Measurements from ENCODE around the gene DCAF12. TPM values are rescaled to one million over a fixed set of nuclear protein-coding genes. Genes with fewer than 3 reads are reported as not detected.

Gene DCAF12
- polyA plus RNA-seq, 1 donor (not counting 4 experiments of a cell fraction or from before 2014, with no cell fraction given) = 33.0 TPM

DNA sequence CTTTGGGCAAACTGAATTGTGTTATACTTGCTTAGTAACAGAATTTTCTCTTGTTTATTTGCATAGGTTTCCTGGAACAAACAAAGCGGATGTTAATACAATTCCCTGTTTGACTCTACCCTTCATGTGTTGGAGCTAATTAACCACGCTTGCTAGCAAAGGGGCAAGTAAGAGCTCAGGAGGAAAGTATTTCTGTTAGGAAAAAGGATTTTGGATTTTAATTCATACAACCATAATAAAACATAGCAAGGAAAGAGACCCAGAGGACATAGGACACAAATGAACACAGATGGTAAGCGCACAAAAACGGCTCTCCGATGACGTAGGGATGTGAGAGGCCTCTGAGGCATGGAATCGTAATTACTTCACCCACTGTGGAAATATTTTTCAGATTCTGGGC is 5.1 kb upstream of the DCAF12 start:
- FAIRE-seq (no peak), DNase-seq (ENCODE audit: low read depth, low spot score) (no peak)
- dilution Hi-C loops (cut with MboI; ENCODE audit: extremely low pct_ligation_motif_present, low sequenced_read_pairs) = no loop called here
- Histone ChIP-seq H3K79me2 (ENCODE audit: control insufficient read depth, insufficient read depth, low read length) (no peaks in the 10 kb centered on the region), H3K27ac (ENCODE audit: control insufficient read depth, insufficient read depth, low read length) (no peak overlapping the region), H3K9me1 (ENCODE audit: control insufficient read depth, extremely low read depth, insufficient read depth, low read length) (no peaks in the 10 kb centered on the region), H3K9ac (ENCODE audit: control insufficient read depth, extremely low read depth, insufficient read depth, low read length) (no peak overlapping the region), H3K9me3 (ENCODE audit: control insufficient read depth, low read depth, low read length) (no peaks in the 10 kb centered on the region), H3K27me3 (ENCODE audit: control insufficient read depth, extremely low read depth, insufficient read depth, low read length) (no peaks in the 10 kb centered on the region), H3K4me1 (ENCODE audit: control insufficient read depth, extremely low read depth, insufficient read depth, low read length) (peaks cover 4% of the 10 kb centered on the region), H2AFZ (ENCODE audit: control insufficient read depth, low read length) (no peak overlapping the region), H4K20me1 (ENCODE audit: control insufficient read depth, extremely low read depth, insufficient read depth, low read length) (no peaks in the 10 kb centered on the region), H3K4me3 (ENCODE audit: control insufficient read depth in 2 of 3, extremely low read depth in 1 of 3, insufficient read depth in 2 of 3, low read depth in 1 of 3, low read length in 3 of 3) (no peak overlapping the region), H3K4me2 (ENCODE audit: control insufficient read depth, extremely low read depth, insufficient read depth, low read depth, low read length) (no peak overlapping the region), H3K36me3 (ENCODE audit: control insufficient read depth in 2 of 2, extremely low read depth in 1 of 2, insufficient read depth in 2 of 2, low read length in 2 of 2) (no peaks in the 10 kb centered on the region)
- TF ChIP-seq, protein P1, sequence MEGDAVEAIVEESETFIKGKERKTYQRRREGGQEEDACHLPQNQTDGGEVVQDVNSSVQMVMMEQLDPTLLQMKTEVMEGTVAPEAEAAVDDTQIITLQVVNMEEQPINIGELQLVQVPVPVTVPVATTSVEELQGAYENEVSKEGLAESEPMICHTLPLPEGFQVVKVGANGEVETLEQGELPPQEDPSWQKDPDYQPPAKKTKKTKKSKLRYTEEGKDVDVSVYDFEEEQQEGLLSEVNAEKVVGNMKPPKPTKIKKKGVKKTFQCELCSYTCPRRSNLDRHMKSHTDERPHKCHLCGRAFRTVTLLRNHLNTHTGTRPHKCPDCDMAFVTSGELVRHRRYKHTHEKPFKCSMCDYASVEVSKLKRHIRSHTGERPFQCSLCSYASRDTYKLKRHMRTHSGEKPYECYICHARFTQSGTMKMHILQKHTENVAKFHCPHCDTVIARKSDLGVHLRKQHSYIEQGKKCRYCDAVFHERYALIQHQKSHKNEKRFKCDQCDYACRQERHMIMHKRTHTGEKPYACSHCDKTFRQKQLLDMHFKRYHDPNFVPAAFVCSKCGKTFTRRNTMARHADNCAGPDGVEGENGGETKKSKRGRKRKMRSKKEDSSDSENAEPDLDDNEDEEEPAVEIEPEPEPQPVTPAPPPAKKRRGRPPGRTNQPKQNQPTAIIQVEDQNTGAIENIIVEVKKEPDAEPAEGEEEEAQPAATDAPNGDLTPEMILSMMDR (optimal IDR thresholded peaks at IDR 0.05 in 1 of 3, IDR thresholded peaks at IDR 0.05 in 1 of 3, conservative IDR thresholded peaks at IDR 0.05 in 1 of 3; ENCODE audit: extremely low read depth in 1 of 3, insufficient read depth in 2 of 3, low read length in 3 of 3) = no peak
- no peak for TF ChIP-seq EZH2 (IDR thresholded peaks at IDR 0.05; ENCODE audit: low read length)

GRCh38 chr9:34127035-34127948 is 794 bp upstream of the DCAF12 start:
- H3K9ac ChIP-seq (ENCODE audit: control insufficient read depth, extremely low read depth, insufficient read depth, low read length) = peak overlapping the region; percentile 92
- H3K27ac ChIP-seq (ENCODE audit: control insufficient read depth, insufficient read depth, low read length) = peak overlapping the region; percentile 89
- H2AFZ ChIP-seq (ENCODE audit: control insufficient read depth, low read length) = peak overlapping the region; percentile 98
- H3K4me3 ChIP-seq (ENCODE audit: control insufficient read depth in 2 of 3, extremely low read depth in 1 of 3, insufficient read depth in 2 of 3, low read depth in 1 of 3, low read length in 3 of 3) = peak overlapping the region; percentile 79 to 99 (median 81)
- no peak for FAIRE-seq
- no peak for TF ChIP-seq EZH2 (IDR thresholded peaks at IDR 0.05; ENCODE audit: low read length)
- TF ChIP-seq, protein P1 (optimal IDR thresholded peaks at IDR 0.05 in 1 of 3, IDR thresholded peaks at IDR 0.05 in 1 of 3, conservative IDR thresholded peaks at IDR 0.05 in 1 of 3; ENCODE audit: extremely low read depth in 1 of 3, insufficient read depth in 2 of 3, low read length in 3 of 3) = no peak
- H3K4me2 ChIP-seq (ENCODE audit: control insufficient read depth, extremely low read depth, insufficient read depth, low read depth, low read length) = peak overlapping the region; percentile 98
- H3K36me3 ChIP-seq (ENCODE audit: control insufficient read depth in 2 of 2, extremely low read depth in 1 of 2, insufficient read depth in 2 of 2, low read length in 2 of 2) = peaks cover 4 to 15% of the 10 kb centered on the region in 2 experiments
- no peaks in the 10 kb centered on the region for H3K27me3 ChIP-seq (ENCODE audit: control insufficient read depth, extremely low read depth, insufficient read depth, low read length)
- H3K9me3 ChIP-seq (ENCODE audit: control insufficient read depth, low read depth, low read length) = no peaks in the 10 kb centered on the region
- no peak for DNase-seq (ENCODE audit: low read depth, low spot score)
- no peaks in the 10 kb centered on the region for H4K20me1 ChIP-seq (ENCODE audit: control insufficient read depth, extremely low read depth, insufficient read depth, low read length)
- peaks cover 38% of the 10 kb centered on the region for H3K79me2 ChIP-seq (ENCODE audit: control insufficient read depth, insufficient read depth, low read length)
- no peaks in the 10 kb centered on the region for H3K9me1 ChIP-seq (ENCODE audit: control insufficient read depth, extremely low read depth, insufficient read depth, low read length)
- dilution Hi-C loops (cut with MboI; ENCODE audit: extremely low pct_ligation_motif_present, low sequenced_read_pairs) = no loop called here
- peaks cover 16% of the 10 kb centered on the region for H3K4me1 ChIP-seq (ENCODE audit: control insufficient read depth, extremely low read depth, insufficient read depth, low read length)

All from keratinocyte (primary cell).